ENCODE measurements around the gene FHOD1. TPM values are rescaled to one million over a fixed set of nuclear protein-coding genes. Genes with fewer than 3 reads are reported as not detected.

The FHOD1 gene
- total and polyA plus RNA-seq, 2 of the 13 experiments (the other 11 are each of a cell fraction or from before 2014, with no cell fraction given): 20.0 to 20.8 TPM

- TF ChIP-seq ZBTB40 (IDR thresholded peaks at IDR 0.05): no peak
- 0 out of 2 replicates have a peak, but pooled peaks have one; percentile 17 for TF ChIP-seq ZBTB40 (CRISPR knock-in tag; IDR thresholded peaks at IDR 0.05)
- TF ChIP-seq CREB1 (IDR thresholded peaks at IDR 0.05): peak; percentile 32; the same call in 1 of the 2 replicates
- TF ChIP-seq CREB1 (CRISPR knock-in tag; IDR thresholded peaks at IDR 0.05): no peak
- 0 out of 2 replicates have a peak, but pooled peaks have one; percentile 53 for TF ChIP-seq ZNF354B (CRISPR knock-in tag; IDR thresholded peaks at IDR 0.05)
- TF ChIP-seq, protein P1, sequence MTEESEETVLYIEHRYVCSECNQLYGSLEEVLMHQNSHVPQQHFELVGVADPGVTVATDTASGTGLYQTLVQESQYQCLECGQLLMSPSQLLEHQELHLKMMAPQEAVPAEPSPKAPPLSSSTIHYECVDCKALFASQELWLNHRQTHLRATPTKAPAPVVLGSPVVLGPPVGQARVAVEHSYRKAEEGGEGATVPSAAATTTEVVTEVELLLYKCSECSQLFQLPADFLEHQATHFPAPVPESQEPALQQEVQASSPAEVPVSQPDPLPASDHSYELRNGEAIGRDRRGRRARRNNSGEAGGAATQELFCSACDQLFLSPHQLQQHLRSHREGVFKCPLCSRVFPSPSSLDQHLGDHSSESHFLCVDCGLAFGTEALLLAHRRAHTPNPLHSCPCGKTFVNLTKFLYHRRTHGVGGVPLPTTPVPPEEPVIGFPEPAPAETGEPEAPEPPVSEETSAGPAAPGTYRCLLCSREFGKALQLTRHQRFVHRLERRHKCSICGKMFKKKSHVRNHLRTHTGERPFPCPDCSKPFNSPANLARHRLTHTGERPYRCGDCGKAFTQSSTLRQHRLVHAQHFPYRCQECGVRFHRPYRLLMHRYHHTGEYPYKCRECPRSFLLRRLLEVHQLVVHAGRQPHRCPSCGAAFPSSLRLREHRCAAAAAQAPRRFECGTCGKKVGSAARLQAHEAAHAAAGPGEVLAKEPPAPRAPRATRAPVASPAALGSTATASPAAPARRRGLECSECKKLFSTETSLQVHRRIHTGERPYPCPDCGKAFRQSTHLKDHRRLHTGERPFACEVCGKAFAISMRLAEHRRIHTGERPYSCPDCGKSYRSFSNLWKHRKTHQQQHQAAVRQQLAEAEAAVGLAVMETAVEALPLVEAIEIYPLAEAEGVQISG (CRISPR knock-in tag; IDR thresholded peaks at IDR 0.05): peak; percentile 37; the same call in 1 of the 2 replicates
- TF ChIP-seq MED13 (CRISPR knock-in tag; IDR thresholded peaks at IDR 0.05): no peak
- TF ChIP-seq ZFP37 (CRISPR knock-in tag; IDR thresholded peaks at IDR 0.05; ENCODE audit: borderline replicate concordance): no peak
- TF ChIP-seq ARNTL (CRISPR knock-in tag; IDR thresholded peaks at IDR 0.05): 0 out of 2 replicates have a peak, but pooled peaks have one; percentile 43
- TF ChIP-seq, protein P2, sequence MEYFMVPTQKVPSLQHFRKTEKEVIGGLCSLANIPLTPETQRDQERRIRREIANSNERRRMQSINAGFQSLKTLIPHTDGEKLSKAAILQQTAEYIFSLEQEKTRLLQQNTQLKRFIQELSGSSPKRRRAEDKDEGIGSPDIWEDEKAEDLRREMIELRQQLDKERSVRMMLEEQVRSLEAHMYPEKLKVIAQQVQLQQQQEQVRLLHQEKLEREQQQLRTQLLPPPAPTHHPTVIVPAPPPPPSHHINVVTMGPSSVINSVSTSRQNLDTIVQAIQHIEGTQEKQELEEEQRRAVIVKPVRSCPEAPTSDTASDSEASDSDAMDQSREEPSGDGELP (IDR thresholded peaks at IDR 0.05; ENCODE audit: borderline replicate concordance, low read depth): no peak
- 0 out of 2 replicates have a peak, but pooled peaks have one; percentile 26 for TF ChIP-seq ZNF274 (CRISPR knock-in tag; IDR thresholded peaks at IDR 0.05)
- TF ChIP-seq, protein P3, sequence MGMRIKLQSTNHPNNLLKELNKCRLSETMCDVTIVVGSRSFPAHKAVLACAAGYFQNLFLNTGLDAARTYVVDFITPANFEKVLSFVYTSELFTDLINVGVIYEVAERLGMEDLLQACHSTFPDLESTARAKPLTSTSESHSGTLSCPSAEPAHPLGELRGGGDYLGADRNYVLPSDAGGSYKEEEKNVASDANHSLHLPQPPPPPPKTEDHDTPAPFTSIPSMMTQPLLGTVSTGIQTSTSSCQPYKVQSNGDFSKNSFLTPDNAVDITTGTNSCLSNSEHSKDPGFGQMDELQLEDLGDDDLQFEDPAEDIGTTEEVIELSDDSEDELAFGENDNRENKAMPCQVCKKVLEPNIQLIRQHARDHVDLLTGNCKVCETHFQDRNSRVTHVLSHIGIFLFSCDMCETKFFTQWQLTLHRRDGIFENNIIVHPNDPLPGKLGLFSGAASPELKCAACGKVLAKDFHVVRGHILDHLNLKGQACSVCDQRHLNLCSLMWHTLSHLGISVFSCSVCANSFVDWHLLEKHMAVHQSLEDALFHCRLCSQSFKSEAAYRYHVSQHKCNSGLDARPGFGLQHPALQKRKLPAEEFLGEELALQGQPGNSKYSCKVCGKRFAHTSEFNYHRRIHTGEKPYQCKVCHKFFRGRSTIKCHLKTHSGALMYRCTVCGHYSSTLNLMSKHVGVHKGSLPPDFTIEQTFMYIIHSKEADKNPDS (CRISPR knock-in tag; IDR thresholded peaks at IDR 0.05): no peak
- TF ChIP-seq RELA (CRISPR knock-in tag; IDR thresholded peaks at IDR 0.05): no peak
- no peak for TF ChIP-seq ZNF713 (CRISPR knock-in tag; IDR thresholded peaks at IDR 0.05)
These were observed 1.3 kb upstream of the FHOD1 start, which contains the start of gene SLC9A5 (continued) for GRCh38 chr16:67248401-67249177.
